Thyroid gland (tissue), 4 donors: ENCODE data around the gene MYO1D. TPM values are rescaled to one million over a fixed set of nuclear protein-coding genes. Genes with fewer than 3 reads are reported as not detected.

Experiments
- DNase-seq, 2 donors: peaks; one replicate each; pipeline ENCODE4 v3.0.0-alpha.2; 2019
- H3K27ac ChIP-seq, 3 donors: fragments of 200-600 bp; sonication (generic); 1 replicate in 2 of 3; 2 replicates in 1 of 3; pipeline ENCODE4 v1.5.1; 2016 to 2019; ENCODE audit warnings: mild to moderate bottlenecking in 1 of 3, moderate library complexity in 1 of 3
- H3K27me3 ChIP-seq: fragments of 200-600 bp; sonication (generic); one replicate; pipeline ENCODE4 v1.5.1; 2019
- H3K36me3 ChIP-seq, 2 donors: fragments of 200-600 bp; sonication (generic); one replicate each; pipeline ENCODE4 v1.5.1; 2016 to 2019
- H3K4me1 ChIP-seq, 2 donors: fragments of 200-600 bp; sonication (generic); one replicate each; pipeline ENCODE4 v1.5.1; 2017 to 2019
- H3K4me3 ChIP-seq, 3 donors: fragments of 200-600 bp; sonication (generic); replicated peaks in 1 of 3; 1 replicate in 2 of 3; 2 replicates in 1 of 3; pipeline ENCODE4 v1.5.1; 2016; ENCODE audit warnings: mild to moderate bottlenecking in 1 of 3
- H3K9me3 ChIP-seq: fragments of 200-600 bp; sonication (generic); one replicate; pipeline ENCODE4 v1.5.1; 2017
- POLR2A ChIP-seq, 2 donors: fragments of 450-650 bp; IDR thresholded peaks; one replicate each; pipeline ENCODE4 v1.6.1; 2017; ENCODE audit warnings: antibody characterized with exemption in 2 of 2, mild to moderate bottlenecking in 2 of 2, moderate library complexity in 1 of 2
- WGBS, 2 donors: methylation state at CpG; one replicate each; pipeline ENCODE4 v1.1.5; 2017; 5-methylcytosine and 5-hydroxymethylcytosine counted together
- intact Hi-C: fragments of 100-400 bp; cut with DNase I; formaldehyde crosslinking; loops from one replicate; pipeline ENCODE4 v1.15.1; 2023
- total RNA-seq, 4 donors: library from RNA; depleted of rRNA; stranded (reverse); fragments of >200 nt; gene quantifications; one replicate each; pipeline ENCODE4 v1.2.3, GENCODE V29; 2016
- TF ChIP-seq, protein P1 (sequence below), 6 experiments: fragments of 200-600 bp in 3 of 6; fragments of 450-650 bp in 3 of 6; sonication (generic) in 3 of 6; IDR thresholded peaks; one replicate each; pipeline ENCODE4 v1.5.1; 2016 to 2019; ENCODE audit warnings: antibody characterized with exemption in 6 of 6, mild to moderate bottlenecking in 2 of 6, inconsistent platforms in 1 of 6, moderate library complexity in 1 of 6

The MYO1D gene
- total RNA-seq, 4 donors from 2014 or later: 91.9 to 143 (median 97.8) TPM

DNA sequence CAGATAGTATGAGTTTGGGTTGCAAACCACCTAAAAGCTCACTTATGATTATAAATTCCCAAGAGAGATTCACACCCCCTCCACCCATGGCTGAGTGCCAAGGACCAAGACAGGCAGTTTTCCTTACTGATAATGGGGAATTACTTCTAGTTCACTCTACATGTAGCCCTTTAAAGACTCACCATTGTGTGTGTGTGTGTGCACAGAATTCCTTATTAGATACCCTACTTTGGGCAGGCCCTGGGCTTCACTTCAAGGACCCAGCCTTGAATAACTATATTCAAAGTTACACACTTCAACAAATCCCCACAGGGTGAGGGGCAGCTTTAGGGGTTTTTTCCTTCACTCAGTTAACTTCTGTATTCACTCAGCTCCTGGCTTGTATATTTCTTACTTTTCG is 143.5 kb downstream of the MYO1D start:
- 98% methylated on average over 1 of the region's 1 CpG for WGBS, 2 donors
- no peak for DNase-seq
- peaks cover 0 to 5% of the 10 kb centered on the region in 2 donors for H3K36me3 ChIP-seq
- intact Hi-C loops: no loop called here
- no peak overlapping the region for H3K4me3 ChIP-seq
- no peak overlapping the region for H3K27ac ChIP-seq
- no peaks in the 10 kb centered on the region for H3K27me3 ChIP-seq
- H3K4me1 ChIP-seq: no peaks in the 10 kb centered on the region
- TF ChIP-seq, protein P1, sequence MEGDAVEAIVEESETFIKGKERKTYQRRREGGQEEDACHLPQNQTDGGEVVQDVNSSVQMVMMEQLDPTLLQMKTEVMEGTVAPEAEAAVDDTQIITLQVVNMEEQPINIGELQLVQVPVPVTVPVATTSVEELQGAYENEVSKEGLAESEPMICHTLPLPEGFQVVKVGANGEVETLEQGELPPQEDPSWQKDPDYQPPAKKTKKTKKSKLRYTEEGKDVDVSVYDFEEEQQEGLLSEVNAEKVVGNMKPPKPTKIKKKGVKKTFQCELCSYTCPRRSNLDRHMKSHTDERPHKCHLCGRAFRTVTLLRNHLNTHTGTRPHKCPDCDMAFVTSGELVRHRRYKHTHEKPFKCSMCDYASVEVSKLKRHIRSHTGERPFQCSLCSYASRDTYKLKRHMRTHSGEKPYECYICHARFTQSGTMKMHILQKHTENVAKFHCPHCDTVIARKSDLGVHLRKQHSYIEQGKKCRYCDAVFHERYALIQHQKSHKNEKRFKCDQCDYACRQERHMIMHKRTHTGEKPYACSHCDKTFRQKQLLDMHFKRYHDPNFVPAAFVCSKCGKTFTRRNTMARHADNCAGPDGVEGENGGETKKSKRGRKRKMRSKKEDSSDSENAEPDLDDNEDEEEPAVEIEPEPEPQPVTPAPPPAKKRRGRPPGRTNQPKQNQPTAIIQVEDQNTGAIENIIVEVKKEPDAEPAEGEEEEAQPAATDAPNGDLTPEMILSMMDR (IDR thresholded peaks at IDR 0.05): no peak
- TF ChIP-seq POLR2A (IDR thresholded peaks at IDR 0.05): no peak
- H3K9me3 ChIP-seq: no peaks in the 10 kb centered on the region

DNA sequence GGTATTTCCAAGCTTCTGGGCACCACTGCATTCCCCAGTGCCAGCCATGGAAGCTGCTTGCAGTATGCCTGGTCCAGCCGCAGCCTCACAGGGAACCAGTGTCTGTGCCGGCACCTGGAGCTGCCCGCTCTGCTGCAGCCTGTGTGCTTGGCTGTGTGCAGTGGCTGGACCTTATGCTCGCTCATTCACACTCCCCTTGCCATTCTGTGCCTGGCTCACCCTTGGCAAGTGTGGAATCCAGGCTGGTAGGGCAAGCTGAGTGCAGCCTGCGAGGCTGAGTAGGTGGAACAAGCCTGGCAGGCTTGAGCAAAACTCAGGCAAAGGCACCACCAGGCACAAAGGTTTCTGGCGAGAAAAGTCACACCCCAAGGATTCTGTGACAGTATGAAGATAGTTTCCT is 144.0 kb downstream of the MYO1D start:
- TF ChIP-seq, protein P1 (IDR thresholded peaks at IDR 0.05): no peak
- no peak for TF ChIP-seq POLR2A (IDR thresholded peaks at IDR 0.05)
- no peak for DNase-seq
- Histone ChIP-seq H3K27ac (no peak overlapping the region), H3K4me3 (no peak overlapping the region), H3K27me3 (no peaks in the 10 kb centered on the region), H3K9me3 (no peaks in the 10 kb centered on the region), H3K36me3 (peaks cover 0 to 5% of the 10 kb centered on the region in 2 donors), H3K4me1 (no peaks in the 10 kb centered on the region)
- 44 to 97% methylated on average over 2 to 6 of the region's 6 CpGs for WGBS, 2 donors
- intact Hi-C loops: no loop called here

DNA sequence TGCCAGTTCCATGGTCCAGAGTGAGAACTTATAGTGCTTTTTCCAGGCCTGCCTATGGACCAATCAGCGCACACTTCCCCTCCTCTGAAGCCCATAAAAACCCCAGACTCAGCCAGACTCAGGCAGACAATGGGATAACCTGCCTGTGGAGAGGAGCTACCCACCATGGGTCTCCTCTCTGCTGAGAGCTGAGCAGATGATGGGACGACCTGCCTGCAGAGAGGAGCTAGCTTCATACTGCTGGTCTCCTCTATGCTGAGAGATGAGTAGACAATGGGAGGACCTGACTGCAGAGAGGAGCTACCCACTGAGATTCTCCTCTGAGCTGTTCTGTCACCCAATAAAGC is 144.7 kb downstream of the MYO1D start:
- Histone ChIP-seq H3K4me1 (no peaks in the 10 kb centered on the region), H3K27ac (no peak overlapping the region), H3K27me3 (no peaks in the 10 kb centered on the region), H3K9me3 (no peaks in the 10 kb centered on the region), H3K4me3 (no peak overlapping the region), H3K36me3 (peaks cover 0 to 5% of the 10 kb centered on the region in 2 donors)
- no peak for DNase-seq
- intact Hi-C loops: no loop called here
- no peak for TF ChIP-seq POLR2A (IDR thresholded peaks at IDR 0.05)
- TF ChIP-seq, protein P1 (IDR thresholded peaks at IDR 0.05): no peak
- 93 to 100% methylated on average over 2 of the region's 2 CpGs for WGBS, 2 donors

DNA sequence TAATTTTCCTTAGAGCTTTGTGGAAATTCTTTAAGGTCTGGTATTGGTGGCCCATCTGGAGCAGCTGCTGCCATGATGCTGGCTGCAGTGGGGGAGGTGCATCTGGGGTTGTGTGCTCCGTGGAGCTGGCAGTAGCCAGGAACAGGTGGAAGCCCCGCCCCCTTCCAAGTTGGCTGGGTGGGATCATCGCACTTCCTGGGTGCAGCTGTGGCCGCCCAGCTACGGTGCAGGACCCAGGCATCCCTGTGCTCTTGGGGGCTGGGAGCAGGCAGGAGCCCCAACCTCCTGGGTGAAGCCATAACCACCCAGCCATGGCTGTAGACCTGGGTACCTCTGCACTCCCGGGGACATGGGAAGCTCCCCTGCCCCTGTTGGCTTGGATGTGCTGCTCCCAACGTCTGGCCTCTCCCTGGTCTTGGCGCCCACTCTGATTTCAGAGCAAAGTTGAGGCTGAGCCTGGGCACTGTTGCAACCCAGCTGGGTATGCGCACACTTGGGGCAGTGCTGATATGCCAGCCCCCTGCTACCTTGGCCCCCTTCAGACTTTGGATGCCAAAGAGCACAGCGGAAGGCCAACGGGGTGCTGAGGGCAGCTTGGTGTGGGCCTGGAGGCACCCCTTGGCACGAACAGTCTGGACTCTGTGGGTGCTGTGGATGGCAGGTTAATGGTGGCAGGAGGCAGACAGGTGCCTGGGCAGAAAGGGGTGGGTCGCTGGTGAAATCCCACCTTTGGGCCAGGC is 145.2 kb downstream of the MYO1D start:
- intact Hi-C loops: no loop called here
- Histone ChIP-seq H3K4me1 (no peaks in the 10 kb centered on the region), H3K27me3 (no peaks in the 10 kb centered on the region), H3K36me3 (peaks cover 0 to 5% of the 10 kb centered on the region in 2 donors), H3K27ac (no peak overlapping the region), H3K9me3 (no peaks in the 10 kb centered on the region), H3K4me3 (no peak overlapping the region)
- 96 to 97% methylated on average over 10 to 13 of the region's 13 CpGs for WGBS, 2 donors
- DNase-seq: no peak
- TF ChIP-seq POLR2A (IDR thresholded peaks at IDR 0.05): no peak

DNA sequence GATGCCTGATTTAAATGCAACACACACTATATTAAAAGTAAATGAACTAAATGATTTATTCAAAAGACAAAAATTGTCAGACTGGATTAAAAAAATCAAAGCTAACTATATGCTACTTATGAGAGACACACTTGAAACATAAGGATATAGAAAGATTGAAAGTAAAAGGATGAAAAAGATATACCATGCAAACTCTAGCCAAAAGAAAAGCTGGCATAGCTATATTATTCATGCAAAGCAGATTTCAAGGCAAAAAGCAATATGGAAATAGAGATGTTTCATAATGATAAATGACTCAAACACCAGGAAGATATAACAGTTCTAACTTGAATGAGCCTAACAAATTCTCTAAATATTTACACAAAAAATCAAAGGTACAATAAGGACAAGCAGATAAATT is 149.2 kb downstream of the MYO1D start:
- no peak for TF ChIP-seq POLR2A (IDR thresholded peaks at IDR 0.05)
- TF ChIP-seq, protein P1 (IDR thresholded peaks at IDR 0.05): no peak
- no peak overlapping the region for H3K4me3 ChIP-seq
- intact Hi-C loops: no loop called here
- no peaks in the 10 kb centered on the region for H3K9me3 ChIP-seq
- no peaks in the 10 kb centered on the region for H3K27me3 ChIP-seq
- DNase-seq: no peak
- H3K4me1 ChIP-seq: no peaks in the 10 kb centered on the region
- H3K36me3 ChIP-seq: peaks cover 0 to under 1% of the 10 kb centered on the region in 2 donors
- no peak overlapping the region for H3K27ac ChIP-seq
